Lung (tissue), 12 donors: ENCODE results near the gene CACNA1C. TPM values are rescaled to one million over a fixed set of nuclear protein-coding genes. Genes with fewer than 3 reads are reported as not detected.

Experiments used
- ATAC-seq: fragments of 200-7000 bp; cut with Tn5 transposase; one replicate; pipeline ENCODE4 v1.9.1; 2020; ENCODE audit warnings: moderate number of reproducible peaks; ENCODE audit not compliant: insufficient read depth, low FRiP score
- DNase-seq, 3 donors: peaks; one replicate each; pipeline ENCODE4 v3.0.0-alpha.2; 2013 to 2017
- H3K27ac ChIP-seq, 2 donors: one replicate each; pipeline ENCODE4 v1.5.1; 2013; ENCODE audit warnings: mild to moderate bottlenecking in 2 of 2, moderate library complexity in 2 of 2, control low read depth in 1 of 2, inconsistent platforms in 1 of 2, low read depth in 1 of 2, low read length in 1 of 2
- H3K27me3 ChIP-seq, 3 donors: one replicate each; pipeline ENCODE4 v1.5.1; 2013; ENCODE audit warnings: low read length in 2 of 3; ENCODE audit not compliant: control insufficient read depth in 3 of 3, insufficient read depth in 3 of 3
- H3K36me3 ChIP-seq, 4 donors: one replicate each; pipeline ENCODE4 v1.5.1; 2013; ENCODE audit warnings: low read length in 4 of 4, mild to moderate bottlenecking in 1 of 4, moderate library complexity in 1 of 4; ENCODE audit not compliant: control insufficient read depth in 4 of 4, insufficient read depth in 4 of 4
- H3K4me1 ChIP-seq, 5 donors: one replicate each; pipeline ENCODE4 v1.5.1; 2013; ENCODE audit warnings: low read length in 5 of 5, mild to moderate bottlenecking in 2 of 5, moderate library complexity in 1 of 5; ENCODE audit not compliant: control insufficient read depth in 5 of 5, insufficient read depth in 5 of 5
- H3K4me3 ChIP-seq: one replicate; pipeline ENCODE4 v1.5.1; 2013; ENCODE audit warnings: mild to moderate bottlenecking, control low read depth, moderate library complexity
- H3K9ac ChIP-seq, 2 donors: one replicate each; pipeline ENCODE4 v1.5.1; 2013; ENCODE audit warnings: low read length in 2 of 2, control low read depth in 1 of 2; ENCODE audit not compliant: insufficient read depth in 1 of 2
- H3K9me3 ChIP-seq, 4 donors: one replicate each; pipeline ENCODE4 v1.5.1; 2013; ENCODE audit warnings: low read length in 3 of 4, mild to moderate bottlenecking in 1 of 4, moderate library complexity in 1 of 4; ENCODE audit not compliant: control insufficient read depth in 4 of 4, insufficient read depth in 3 of 4
- WGBS, 2 donors: extraction: QIAGEN DNeasy Blood & Tissue Kit; methylation state at CpG; one replicate each; pipeline ENCODE4 v1.1.7; 2013; 5-methylcytosine and 5-hydroxymethylcytosine counted together
- polyA plus RNA-seq, 2 donors: library from polyadenylated mRNA; stranded (reverse); fragments of 200-250 nt; gene quantifications; one replicate each; pipeline ENCODE4 v1.2.1, GENCODE V29; 2013
- total RNA-seq, 2 donors: library from RNA; depleted of rRNA in 1 of 2; stranded (reverse); fragments of >200 nt in 1 of 2; gene quantifications; one replicate each; pipeline ENCODE4 v1.2.1, GENCODE V29; 2014 to 2021
- TF ChIP-seq, protein P1 (sequence below): IDR thresholded peaks from 2 replicates; pipeline ENCODE4 v1.5.1; 2012; ENCODE audit warnings: mild to moderate bottlenecking; ENCODE audit errors: control extremely low read depth, extremely low read depth
- donor health status: control.
- donor health status: control.
- donor health status: Bipolar disorder and iron deficiency.
- donor health status: healthy.
- donor health status: DM: yes; HTN: yes; CAD: no.

Gene CACNA1C
- total and polyA plus RNA-seq, 4 donors, result 3.2 to 17.5 (median 7.5) TPM

GRCh38 chr12:2414810-2415567, 362.2 kb downstream of the CACNA1C start:
- no peak for DNase-seq
- Histone ChIP-seq H3K27me3 (no peaks in the 10 kb centered on the region), H3K4me1 (no peaks in the 10 kb centered on the region), H3K4me3 (no peak overlapping the region), H3K27ac (no peak overlapping the region), H3K9ac (no peak overlapping the region), H3K36me3 (no peaks in the 10 kb centered on the region), H3K9me3 (no peaks in the 10 kb centered on the region)
- 93 to 94% methylated on average over 19 of the region's 19 CpGs for WGBS, 2 donors
- TF ChIP-seq, protein P1, sequence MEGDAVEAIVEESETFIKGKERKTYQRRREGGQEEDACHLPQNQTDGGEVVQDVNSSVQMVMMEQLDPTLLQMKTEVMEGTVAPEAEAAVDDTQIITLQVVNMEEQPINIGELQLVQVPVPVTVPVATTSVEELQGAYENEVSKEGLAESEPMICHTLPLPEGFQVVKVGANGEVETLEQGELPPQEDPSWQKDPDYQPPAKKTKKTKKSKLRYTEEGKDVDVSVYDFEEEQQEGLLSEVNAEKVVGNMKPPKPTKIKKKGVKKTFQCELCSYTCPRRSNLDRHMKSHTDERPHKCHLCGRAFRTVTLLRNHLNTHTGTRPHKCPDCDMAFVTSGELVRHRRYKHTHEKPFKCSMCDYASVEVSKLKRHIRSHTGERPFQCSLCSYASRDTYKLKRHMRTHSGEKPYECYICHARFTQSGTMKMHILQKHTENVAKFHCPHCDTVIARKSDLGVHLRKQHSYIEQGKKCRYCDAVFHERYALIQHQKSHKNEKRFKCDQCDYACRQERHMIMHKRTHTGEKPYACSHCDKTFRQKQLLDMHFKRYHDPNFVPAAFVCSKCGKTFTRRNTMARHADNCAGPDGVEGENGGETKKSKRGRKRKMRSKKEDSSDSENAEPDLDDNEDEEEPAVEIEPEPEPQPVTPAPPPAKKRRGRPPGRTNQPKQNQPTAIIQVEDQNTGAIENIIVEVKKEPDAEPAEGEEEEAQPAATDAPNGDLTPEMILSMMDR, result no peak
- no peak for ATAC-seq

- Histone ChIP-seq H3K9me3 (no peaks in the 10 kb centered on the region), H3K27ac (no peak overlapping the region), H3K27me3 (no peaks in the 10 kb centered on the region), H3K4me1 (no peaks in the 10 kb centered on the region), H3K9ac (no peak overlapping the region), H3K36me3 (no peaks in the 10 kb centered on the region), H3K4me3 (no peak overlapping the region)
- TF ChIP-seq, protein P1, result no peak
- DNase-seq, result no peak
- ATAC-seq, result no peak
- 84 to 89% methylated on average over 10 of the region's 10 CpGs for WGBS, 2 donors
These were observed 362.8 kb downstream of the CACNA1C start for GRCh38 chr12:2415568-2415944.

- WGBS, 2 donors, result 85 to 86% methylated on average over 8 of the region's 8 CpGs
- ATAC-seq (no peak), DNase-seq (no peak)
- Histone ChIP-seq H3K27ac (no peak overlapping the region), H3K4me3 (no peak overlapping the region), H3K4me1 (no peaks in the 10 kb centered on the region), H3K36me3 (no peaks in the 10 kb centered on the region), H3K27me3 (no peaks in the 10 kb centered on the region), H3K9me3 (no peaks in the 10 kb centered on the region), H3K9ac (no peak overlapping the region)
- TF ChIP-seq, protein P1, result no peak
These were observed 363.4 kb downstream of the CACNA1C start for GRCh38 chr12:2416158-2416557.
